A204.1 (cell line): ENCODE data around the gene CYP4B1.

Experiments
- FAIRE-seq: peaks from 2 replicates; lab custom pipeline; 2012; peaks lifted over from hg19 to GRCh38; lab: Jason Lieb, UNC

CYP4B1 gene

DNA sequence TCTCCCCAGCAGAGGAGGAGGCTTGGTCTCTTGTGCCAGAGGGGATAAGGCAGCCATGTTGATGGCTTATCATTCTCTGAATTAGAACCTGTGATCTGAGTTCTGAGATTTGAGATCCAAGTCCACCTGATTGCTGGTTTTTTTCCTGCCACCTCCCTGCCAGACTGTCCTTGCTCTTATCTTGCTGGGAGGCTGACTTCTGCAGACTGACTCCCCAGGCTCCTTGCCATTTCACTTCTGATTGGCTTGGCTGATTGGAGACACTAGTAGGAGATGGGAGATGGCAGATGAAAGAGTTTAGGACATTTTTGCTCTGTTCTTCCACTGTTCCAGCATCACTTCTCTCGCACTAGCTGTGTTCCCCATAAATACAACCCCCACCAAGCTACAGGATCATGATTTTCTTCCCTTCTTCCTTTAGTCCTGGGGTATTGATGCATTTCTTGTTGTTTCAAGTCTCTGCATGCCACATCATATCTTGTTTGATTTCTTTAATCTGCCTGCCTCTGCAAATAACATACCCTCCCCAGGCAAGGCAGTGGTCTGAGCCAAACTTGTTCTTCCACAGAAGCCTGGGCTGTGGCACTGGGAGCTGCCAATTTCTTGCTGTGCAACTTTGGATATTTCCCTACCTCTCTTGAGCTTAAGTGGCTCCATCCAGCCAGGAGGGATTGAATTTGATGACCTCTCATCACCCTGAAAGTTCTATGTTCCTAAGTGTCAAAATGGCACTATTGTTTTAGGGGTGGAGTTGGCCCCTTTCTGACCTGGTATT, 963 bp upstream of the CYP4B1 start:
- FAIRE-seq = no peak

DNA sequence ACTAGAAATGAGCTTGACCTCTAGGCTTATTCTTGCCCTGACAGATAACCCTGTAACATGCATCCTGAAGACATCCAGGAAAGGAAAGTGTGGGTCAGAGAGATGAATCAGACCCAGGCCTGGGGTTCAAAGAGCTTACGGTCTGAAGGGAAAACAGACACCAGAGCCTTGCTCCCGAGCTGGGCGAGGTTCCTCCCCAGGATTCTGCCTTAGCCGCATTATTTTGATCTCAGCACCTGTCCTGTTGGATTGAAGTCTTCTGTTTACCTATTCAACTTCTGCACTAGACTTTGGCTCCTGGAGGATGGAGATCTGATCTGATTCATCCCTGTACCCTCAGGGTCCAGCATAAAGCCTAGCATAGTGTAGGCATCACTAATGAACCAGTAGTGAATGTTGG, 1.9 kb downstream of the CYP4B1 start:
- no peak for FAIRE-seq

DNA sequence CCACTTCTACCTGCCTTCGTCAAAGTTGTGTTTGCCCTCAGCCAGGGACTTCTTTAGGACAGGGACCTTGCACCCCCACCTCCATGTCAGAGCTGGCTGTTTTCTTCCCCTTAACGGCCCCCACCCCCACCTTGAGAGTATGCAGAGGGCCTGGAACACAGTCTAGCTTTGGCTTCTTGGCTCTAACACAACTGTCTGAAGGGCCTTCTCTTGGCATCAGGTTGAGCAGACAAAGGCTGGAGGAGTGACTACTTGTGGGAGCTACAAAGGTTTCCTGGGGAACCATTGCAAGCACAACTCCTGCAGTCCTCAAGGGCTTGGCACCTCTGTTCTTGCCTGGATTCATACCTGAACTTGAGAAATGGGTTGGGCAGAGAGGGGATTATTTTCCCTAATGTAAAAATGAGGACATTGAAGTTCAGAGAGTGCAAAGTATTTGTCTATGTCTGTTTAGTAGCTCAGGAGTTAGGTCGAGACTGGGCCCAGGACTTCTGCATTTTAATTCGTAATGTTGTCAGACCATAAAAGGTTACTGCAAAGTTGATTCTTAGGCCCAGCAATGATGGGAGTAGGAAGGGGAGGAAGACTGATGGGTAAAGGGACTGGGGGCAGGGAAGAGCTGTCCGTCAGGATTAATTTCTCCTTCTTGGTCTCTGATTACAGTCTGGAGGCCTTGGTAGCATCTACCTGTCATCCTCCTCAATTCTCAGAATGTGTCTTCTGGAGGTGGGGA, 2.6 kb downstream of the CYP4B1 start:
- no peak for FAIRE-seq

DNA sequence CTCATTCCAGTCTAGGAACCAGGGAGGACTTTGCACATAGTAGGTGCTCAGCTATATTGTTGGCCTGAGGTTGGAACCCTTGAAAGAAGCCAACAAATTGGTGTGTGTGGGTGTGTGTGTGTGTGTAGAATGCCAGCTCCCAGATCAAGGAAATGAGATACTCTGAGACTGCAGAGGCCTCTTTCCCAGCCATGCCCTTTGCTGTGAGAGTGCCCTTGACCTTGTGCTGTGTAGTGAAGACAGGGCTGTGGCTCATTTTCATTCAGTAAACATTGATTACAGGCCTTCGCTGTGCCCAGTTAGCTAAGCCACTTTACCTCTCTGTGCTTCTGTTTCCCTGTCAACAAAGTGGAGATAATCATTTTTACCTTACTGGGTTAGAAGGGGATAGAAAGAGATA, 3.2 kb downstream of the CYP4B1 start:
- FAIRE-seq = no peak

DNA sequence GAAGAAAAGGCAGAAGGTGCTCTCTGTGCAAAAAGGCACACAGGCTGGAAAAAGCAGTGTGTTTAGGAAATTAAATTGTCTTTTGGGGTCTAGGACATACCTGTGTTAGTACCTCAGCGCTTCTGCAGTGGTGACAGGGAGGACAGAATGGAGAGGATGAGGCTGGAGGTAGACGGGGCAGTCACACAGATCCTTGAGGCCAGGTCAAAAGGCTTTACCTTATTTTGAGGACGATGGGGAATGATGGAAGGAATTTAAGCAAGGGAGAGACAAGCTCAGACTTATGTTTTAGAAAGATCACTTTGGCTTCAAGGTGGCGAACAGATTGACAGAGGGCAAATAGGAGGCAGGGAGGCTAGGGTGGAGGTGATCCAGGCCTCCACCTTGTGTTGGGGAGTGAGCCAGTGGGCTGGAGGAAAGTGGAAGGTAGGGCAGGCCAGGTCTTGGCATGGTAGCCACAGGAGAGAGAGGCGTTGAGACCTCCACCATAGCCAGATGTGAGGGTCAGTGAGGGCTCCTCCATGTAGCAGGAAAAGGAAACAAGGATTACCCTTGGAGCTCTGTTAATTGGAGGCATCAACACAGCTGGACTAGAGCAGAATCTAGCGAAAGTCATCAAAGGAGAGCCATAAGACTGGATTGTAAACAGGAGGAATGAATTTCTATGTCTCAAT, 4.2 kb downstream of the CYP4B1 start:
- no peak for FAIRE-seq

DNA sequence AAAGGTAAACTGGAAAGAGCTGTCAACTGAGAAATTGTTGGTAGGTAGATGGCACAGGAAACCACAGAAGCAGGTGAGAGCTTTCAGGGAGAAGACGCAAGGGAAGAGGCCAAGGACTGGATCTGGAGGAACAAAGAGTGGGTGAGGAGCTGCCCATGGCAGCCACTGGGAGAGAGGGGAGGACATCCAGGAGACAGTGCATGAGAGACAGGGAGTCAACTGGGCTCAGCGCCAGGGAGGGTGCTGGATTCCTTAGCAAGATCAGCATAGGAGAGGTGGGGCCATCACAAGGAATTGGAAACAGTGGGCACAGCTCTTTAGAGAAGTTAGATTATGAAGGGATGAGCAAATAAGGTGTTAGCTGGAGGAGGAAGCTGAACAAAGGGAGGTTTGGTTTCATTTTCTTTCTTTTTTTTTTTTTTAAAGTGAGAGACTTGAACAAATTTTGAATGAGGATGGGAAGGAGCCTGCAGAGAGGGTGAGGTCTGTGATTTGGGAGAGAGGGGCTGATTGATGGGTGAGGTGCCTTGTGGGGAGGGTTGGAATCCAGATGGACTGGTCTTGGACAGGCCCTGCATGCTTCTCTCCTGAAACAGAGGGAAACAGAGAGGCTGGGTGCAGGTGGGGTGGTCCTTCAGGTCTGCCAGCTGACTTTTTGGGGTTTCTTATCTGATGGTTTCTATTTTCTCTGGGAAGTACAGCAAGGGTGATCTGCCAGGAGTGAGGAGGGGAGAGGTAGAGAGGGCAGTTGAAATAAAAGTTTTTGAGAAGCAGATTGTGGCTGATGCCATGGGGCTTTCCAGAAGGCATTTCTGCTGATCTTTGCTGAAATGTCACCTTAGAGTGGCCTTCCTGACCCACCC, 5.4 kb downstream of the CYP4B1 start:
- FAIRE-seq = no peak

DNA sequence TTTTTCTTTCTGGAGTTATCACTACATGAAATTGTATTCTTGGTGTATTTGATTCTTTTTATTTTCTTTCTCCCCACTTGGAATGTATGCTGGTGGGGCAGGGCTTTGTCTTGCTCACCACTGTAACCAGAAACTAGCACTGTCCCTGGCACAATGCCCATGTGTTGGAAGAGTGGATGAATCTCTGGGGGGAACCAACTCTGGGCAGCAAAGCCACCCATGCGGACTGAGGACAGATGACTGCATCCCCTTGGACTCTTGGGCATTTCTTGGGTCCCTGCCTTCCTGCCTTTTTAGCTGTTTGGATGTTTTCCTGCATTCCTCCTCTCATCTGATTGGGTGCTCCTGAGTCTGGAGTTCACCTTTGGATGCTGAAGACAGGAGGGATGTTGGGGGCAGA, 6.1 kb downstream of the CYP4B1 start:
- no peak for FAIRE-seq

DNA sequence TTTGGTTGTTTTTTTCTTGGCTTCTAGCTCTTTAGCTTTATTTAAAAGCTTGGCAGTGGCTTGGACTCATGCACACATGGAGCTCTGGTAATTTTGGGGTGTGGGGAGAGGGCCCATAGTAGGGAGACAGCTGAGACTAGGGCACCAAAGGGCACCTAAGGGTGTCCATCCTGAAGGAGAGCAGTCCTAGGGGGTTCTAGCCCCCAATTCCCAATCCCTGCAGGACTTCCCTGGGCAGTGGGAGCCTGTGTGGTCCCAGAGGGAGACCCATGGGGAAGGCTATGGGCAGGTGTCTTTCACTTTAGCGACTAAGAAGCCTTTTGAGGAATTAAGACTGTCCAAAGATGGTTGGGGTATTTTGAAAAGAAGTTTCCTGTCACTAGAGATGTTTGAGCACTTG, 6.9 kb downstream of the CYP4B1 start:
- FAIRE-seq = no peak

DNA sequence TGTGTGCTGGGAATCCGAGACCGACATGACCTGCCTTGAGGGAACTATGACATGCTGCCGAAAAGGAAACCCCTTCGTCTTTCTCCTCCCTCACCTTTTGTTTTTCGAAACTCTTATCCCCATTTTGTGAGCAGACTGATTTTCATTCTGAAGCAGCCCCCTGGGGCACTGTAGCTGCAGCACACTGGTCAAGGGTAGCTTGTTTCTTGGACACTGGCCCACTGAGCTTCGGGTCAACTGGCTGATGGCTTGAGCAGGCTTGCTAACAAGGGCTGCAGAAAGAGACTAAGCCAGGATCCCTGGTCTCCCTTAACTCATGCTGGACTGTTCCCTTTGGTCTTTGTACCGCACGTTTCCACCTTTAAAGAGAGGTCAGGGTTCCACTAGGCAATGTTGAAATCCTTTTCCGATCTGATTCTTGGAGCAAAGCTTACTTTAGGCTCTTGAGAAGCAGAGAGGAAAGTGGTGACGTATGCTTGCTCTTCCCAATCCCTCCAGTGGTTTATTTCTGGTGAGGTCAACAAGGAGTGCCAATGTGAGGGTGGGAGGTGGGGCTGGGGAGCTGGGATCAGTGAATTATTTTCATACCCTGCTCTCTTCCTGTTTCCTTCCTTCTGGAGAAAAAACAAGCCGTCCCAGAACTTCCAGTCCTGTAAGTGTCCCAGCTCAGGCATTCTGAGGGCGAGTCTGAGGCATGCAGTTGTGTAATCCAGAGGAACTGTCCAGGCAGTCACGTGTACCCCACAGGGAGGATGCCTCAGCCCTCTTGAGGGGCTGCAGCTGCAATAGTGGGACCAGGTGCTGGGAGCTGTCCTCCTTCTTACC, 7.6 kb downstream of the CYP4B1 start:
- FAIRE-seq = no peak

DNA sequence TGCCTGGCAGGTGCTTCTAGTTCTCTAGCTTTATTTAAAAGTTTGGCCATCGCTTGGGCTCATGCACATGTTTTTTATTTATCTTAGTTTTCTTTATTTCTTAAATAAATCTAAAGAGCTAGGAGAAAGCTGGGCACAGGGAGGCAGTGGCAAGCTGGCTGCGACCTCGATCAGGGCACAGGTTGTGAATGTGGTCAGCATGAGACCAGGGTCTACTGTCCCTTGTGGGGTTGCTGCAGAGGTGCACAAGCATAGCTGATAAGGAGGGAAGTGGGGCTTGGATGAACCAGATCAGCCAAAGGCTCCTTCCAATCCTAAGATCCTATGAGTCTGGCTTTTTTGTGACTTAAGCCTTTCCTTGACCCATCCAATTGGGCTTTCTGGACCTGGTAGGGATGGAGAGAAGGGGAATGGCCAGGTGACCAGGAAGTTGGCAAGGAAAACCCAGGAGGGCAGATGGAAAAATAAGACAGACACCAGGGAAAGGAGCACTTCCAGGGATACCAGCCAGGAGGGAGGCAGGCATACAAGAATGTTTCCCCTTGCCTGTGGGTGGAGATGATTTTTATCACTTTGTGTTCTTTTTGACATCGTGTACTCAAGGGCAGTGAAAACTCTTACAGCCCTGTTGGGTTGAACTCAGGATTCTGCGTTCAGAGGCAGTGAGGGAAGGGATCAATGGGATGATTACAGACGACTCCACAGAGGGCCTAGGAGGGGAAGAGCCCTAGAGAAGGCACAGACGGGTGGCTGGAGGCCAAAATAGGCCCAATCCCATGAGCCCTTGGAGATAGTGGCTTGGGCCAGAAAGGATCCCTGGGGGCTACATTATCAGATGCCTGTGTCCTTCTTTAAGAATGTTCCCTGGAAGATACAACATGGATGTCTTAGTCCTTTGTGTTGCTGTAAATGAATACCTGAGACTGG, 8.5 kb downstream of the CYP4B1 start:
- no peak for FAIRE-seq

DNA sequence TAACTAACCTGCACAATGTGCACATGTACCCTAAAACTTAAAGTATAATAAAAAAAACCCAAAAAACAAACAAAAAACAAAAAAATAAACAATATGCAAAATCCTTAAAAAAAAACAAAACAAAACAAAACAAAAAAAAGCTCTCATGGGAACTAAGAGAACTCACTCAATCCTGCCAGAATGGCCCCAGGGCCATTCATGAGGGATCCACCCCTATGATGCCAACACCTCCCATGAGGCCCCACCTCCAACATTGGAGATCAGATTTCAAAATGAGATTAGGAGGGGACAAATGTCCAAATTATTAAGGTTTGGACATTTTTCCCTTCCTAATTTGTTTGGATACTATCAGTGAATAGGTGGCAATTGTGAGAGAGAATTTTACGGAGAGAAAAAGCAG, 10.2 kb downstream of the CYP4B1 start:
- FAIRE-seq = no peak

DNA sequence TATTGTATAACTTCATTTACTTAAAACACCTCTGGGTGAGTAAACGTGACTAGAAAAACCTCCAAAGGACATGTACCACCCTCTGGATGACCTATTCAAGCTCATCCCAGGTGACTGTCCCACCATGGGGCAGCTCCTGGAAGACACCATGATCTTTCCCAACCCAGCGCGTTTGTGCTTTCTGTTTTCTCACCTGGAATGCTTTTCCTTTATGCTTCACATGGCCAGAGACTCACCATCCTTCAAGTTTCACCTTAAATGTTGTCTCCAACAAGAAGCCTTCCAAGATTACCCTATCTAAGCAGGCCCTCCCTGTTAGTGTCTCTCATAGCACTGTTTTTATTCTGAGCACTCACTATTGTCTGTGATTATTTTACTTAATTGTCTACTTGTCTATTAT, 11.1 kb downstream of the CYP4B1 start:
- no peak for FAIRE-seq

DNA sequence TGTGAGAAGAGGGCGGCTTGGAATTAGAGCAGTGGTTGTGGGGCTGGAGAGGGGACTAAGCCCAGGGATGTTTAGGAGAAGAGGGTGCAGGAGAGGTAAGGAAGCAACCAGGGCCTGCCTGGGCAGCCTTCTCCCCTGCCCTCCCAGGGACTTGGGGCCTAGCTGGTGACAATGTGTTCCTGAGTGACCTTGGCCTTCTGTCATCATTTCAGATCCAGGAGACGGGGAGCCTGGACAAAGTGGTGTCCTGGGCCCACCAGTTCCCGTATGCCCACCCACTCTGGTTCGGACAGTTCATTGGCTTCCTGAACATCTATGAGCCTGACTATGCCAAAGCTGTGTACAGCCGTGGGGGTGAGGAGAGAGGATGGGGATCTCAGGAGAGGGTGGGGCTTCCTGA, 11.8 kb downstream of the CYP4B1 start:
- no peak for FAIRE-seq

DNA sequence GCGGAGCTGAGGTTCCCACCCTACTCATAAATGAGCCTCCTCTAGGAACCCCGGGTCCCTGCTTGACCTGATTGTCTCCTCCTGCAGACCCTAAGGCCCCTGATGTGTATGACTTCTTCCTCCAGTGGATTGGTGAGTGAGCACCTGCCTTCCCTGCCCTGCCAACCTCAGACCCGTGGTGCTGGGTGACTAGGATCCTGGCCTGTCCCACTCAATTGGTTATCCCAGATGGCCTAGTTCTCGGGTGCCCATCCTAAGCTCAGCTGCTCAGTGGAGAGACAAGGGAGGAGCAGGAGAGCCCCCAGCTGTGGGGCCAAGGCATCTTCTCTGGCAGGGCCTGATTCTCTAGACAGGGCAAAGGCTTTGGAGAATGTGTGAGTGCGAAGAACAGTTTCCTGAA, 12.2 kb downstream of the CYP4B1 start:
- no peak for FAIRE-seq

DNA sequence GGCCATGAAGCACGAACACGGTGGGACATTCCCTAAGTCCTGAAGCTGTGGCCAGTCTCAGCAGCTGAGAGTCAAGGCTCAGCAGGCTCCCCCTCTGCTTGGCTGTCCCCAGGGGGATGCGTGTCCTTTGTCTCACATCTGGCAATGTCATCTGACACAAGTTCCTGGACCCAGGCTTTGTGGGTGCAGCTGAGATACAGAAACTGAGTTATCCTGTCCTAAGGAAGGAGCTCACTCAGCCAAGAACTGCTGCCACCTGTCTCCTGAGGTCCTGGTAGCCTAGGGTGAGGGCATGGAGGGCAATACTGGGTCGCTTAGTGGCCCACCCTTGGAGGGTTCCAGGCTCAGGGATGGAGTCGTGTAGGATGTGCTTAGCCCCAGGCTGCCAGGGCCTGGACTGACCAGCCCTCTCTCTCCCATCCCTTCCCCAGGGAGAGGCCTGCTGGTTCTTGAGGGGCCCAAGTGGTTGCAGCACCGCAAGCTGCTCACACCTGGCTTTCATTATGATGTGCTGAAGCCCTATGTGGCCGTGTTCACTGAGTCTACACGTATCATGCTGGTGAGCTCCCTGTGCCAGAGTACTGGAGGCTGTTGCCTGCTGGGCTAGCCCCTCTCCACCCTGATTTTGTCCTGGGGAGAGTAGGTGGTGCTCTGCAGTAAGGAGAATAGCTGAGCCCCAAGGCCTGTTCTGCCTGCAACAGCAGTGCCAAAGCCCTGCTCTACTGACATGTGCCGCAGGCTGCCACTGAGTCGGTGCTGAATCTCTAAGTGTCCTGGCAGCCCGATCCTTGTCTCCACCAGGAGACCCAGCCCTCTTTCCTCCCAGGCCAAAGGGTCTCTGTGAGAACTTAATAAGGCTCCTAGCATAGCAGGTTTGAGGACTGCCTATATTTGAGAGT, 13.5 kb downstream of the CYP4B1 start:
- no peak for FAIRE-seq

DNA sequence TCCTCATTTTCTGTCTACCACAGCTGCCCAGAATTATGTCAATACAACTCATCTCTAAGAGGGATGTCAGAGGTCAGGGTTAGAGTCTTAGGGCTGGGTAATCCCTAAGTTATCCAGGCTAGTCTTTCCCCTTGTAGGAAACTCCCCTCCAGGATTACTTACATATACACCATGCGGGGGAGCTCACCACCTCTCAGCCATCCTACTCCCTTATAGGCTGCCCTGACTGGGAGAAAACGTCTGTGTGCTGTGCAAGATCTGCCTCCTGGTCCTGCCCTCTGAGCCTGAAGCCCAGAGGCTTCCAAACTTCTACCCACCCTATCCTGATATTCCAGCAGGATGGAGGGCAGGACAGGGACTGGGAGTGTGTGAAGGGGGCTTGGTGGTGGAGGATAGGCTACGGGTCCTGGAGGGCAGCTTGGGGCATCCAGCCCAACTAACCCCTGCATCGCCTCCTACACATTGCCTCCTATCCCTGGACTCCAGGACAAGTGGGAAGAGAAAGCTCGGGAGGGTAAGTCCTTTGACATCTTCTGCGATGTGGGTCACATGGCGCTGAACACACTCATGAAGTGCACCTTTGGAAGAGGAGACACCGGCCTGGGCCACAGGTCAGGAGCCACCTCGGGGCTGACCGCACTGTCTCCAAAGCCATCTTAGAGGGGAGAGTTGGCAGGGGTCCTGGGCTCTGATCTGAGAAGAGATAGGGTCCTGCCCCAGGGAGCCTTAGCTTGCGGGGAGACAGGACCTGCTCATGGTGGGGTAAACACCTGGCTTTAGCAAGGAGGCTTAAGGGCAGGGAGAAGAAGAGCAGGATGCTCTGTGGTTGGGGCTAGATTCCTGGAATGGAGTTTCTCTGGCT, 14.4 kb downstream of the CYP4B1 start:
- FAIRE-seq = no peak

DNA sequence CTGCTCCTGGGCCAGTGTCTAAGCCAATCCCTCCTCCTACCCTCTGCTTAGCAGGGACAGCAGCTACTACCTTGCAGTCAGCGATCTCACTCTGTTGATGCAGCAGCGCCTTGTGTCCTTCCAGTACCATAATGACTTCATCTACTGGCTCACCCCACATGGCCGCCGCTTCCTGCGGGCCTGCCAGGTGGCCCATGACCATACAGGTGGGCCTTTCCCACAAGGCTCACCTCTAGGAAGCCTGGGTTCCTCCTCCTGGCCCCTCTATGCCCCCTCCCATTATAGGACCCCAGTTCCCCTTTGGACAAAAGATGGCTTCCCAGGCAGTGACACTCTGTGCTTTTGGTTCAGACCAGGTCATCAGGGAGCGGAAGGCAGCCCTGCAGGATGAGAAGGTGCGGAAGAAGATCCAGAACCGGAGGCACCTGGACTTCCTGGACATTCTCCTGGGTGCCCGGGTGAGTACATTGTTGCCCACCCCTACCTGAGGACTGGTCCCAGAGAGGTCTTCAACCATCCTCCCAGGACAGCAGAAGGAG, 15.1 kb downstream of the CYP4B1 start:
- no peak for FAIRE-seq

DNA sequence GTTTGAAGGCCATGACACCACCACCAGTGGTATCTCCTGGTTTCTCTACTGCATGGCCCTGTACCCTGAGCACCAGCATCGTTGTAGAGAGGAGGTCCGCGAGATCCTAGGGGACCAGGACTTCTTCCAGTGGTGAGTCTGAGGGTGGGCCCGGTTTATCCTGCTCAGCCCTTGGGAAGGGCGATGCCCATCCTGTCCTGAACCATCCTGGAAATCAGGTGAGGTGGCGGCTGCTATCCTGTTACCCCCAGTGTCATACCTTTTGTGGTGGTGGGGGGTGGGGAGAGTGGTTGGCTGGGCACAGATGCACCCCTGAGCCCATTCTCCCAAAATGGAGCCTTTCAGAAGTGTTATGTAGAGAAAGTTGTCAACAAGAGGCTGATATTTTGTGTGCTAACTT, 16.3 kb downstream of the CYP4B1 start:
- FAIRE-seq = no peak
